ENCODE measurements around the gene FEZ2. TPM values are rescaled to one million over a fixed set of nuclear protein-coding genes. Genes with fewer than 3 reads are reported as not detected.

FEZ2 gene
- 37.2 and 41.4 TPM in 2 replicates for polyA plus RNA-seq (2012; rRNA removed)
- polyA plus RNA-seq (2012; cell fraction: cytosol; rRNA removed) = 51.6 and 77.8 TPM in 2 replicates
- polyA plus RNA-seq (2012; cell fraction: nucleus; rRNA removed) = 19.8 and 34.0 TPM in 2 replicates

GRCh38 chr2:36597532-36598377, at the start of gene FEZ2:
TSS of gene FEZ2 (minus strand) at chr2:36598168. CDS start at chr2:36598142, 26 bp downstream.
- CTCF ChIA-PET = interaction anchor here (1.2 kb wide), 1 partner anchor 35 kb away, joined by 4 read pairs; no protein-coding TSS in a partner anchor
- H3K4me2 ChIP-seq = peak within 1 kb of the TSS; percentile 91

GRCh38 chr2:36634981-36635597, 37.1 kb upstream of the FEZ2 start:
- Histone ChIP-seq H3F3A (replicated peaks; ENCODE audit: insufficient read depth) (peaks cover 9% of the 10 kb centered on the region), H3K27ac (ENCODE audit: low read depth in 2 of 2, low read length in 1 of 2) (peak overlapping the region; percentile 54 to 64)
- TF ChIP-seq RXRA (IDR thresholded peaks at IDR 0.05; ENCODE audit: borderline replicate concordance, low read depth) (no peak), GABPA (IDR thresholded peaks at IDR 0.05; ENCODE audit: low read depth) (no peak), POLR2AphosphoS5 (IDR thresholded peaks at IDR 0.05; ENCODE audit: low read depth, low read length) (no peak), YY1 (IDR thresholded peaks at IDR 0.05; ENCODE audit: low read depth) (no peak), MXI1 (IDR thresholded peaks at IDR 0.05; ENCODE audit: low read depth, low read length) (no peak), USF1 (IDR thresholded peaks at IDR 0.05; ENCODE audit: borderline replicate concordance, low read depth) (no peak), EZH2phosphoT487 (IDR thresholded peaks at IDR 0.05; ENCODE audit: borderline replicate concordance, low read depth) (no peak), EP300 (IDR thresholded peaks at IDR 0.05; ENCODE audit: borderline replicate concordance in 1 of 2, low read depth in 1 of 2, low read length in 1 of 2) (0 out of 4 replicates have a peak, but pooled peaks of 1 of the 2 experiments have one; percentile 19), RCOR1 (IDR thresholded peaks at IDR 0.05; ENCODE audit: low read length) (no peak), TEAD4 (IDR thresholded peaks at IDR 0.05; ENCODE audit: borderline replicate concordance, insufficient read depth) (peak; percentile 41; the same call in 1 of the 2 replicates), FOXJ3 (CRISPR knock-in tag; IDR thresholded peaks at IDR 0.05) (no peak), ELF1 (IDR thresholded peaks at IDR 0.05) (no peak), FOSL2 (IDR thresholded peaks at IDR 0.05; ENCODE audit: borderline replicate concordance, low read depth) (no peak), SMC3 (IDR thresholded peaks at IDR 0.05; ENCODE audit: low read depth, low read length) (no peak), MEF2A (IDR thresholded peaks at IDR 0.05; ENCODE audit: borderline replicate concordance, low read depth) (no peak), PBX3 (IDR thresholded peaks at IDR 0.05) (peak; percentile 15; the same call in 1 of the 2 replicates), TAF1 (IDR thresholded peaks at IDR 0.05; ENCODE audit: borderline replicate concordance, low read depth, low read length) (no peak)

More at GRCh38 chr2:36597532-36598377, at the start of gene FEZ2:
- Histone ChIP-seq H3K27me3 (ENCODE audit: insufficient read depth) (no peaks in the 10 kb centered on the region), H3K79me2 (ENCODE audit: insufficient read depth) (peaks cover 49% of the 10 kb centered on the region), H3K4me1 (ENCODE audit: control insufficient read depth in 1 of 2, insufficient read depth in 2 of 2, low read depth in 1 of 2, low read length in 1 of 2) (peaks cover 12 to 20% of the 10 kb centered on the region in 2 experiments; a peak in 3 of 4 replicates), H3K4me3 (ENCODE audit: low read depth in 2 of 2, low read length in 1 of 2) (peak within 1 kb of the TSS; percentile 88 to 98), H4K20me1 (ENCODE audit: insufficient read depth) (peaks cover 32% of the 10 kb centered on the region), H3K9me2 (no peaks in the 10 kb centered on the region), H3K9me3 (no peaks in the 10 kb centered on the region), H3K36me3 (replicated peaks in 1 of 2; ENCODE audit: control insufficient read depth in 1 of 2, insufficient read depth in 2 of 2, low read length in 1 of 2) (peaks cover 3 to 14% of the 10 kb centered on the region in 2 experiments), H2AFZ (ENCODE audit: low read depth) (peak within 1 kb of the TSS; percentile 82), H3F3A (replicated peaks; ENCODE audit: insufficient read depth) (peaks cover 6% of the 10 kb centered on the region), H3K27ac (ENCODE audit: low read depth in 2 of 2, low read length in 1 of 2) (peak within 1 kb of the TSS; percentile 68 to 92), H3K9ac (peak within 1 kb of the TSS; percentile 77)
- peak; percentile 96 for DNase-seq
- POLR2A ChIA-PET = interaction anchor here (0.6 kb wide), 1 partner anchor 10 kb away, joined by 4 read pairs; no protein-coding TSS in a partner anchor
- peak; percentile 70 for TF ChIP-seq POLR2AphosphoS5 (IDR thresholded peaks at IDR 0.05; ENCODE audit: low read depth, low read length)
- peak; percentile 37 for TF ChIP-seq CHD2 (IDR thresholded peaks at IDR 0.05; ENCODE audit: low read length, partially characterized antibody)
- peak; percentile 88 for TF ChIP-seq MAX (IDR thresholded peaks at IDR 0.05; ENCODE audit: low read depth)
- TF ChIP-seq GABPA (IDR thresholded peaks at IDR 0.05; ENCODE audit: low read depth) = peak; percentile 38; the same call in 1 of the 2 replicates
- TF ChIP-seq NFIC (IDR thresholded peaks at IDR 0.05; ENCODE audit: borderline replicate concordance) = no peak
- no peak for TF ChIP-seq RXRA (IDR thresholded peaks at IDR 0.05; ENCODE audit: borderline replicate concordance, low read depth)
- TF ChIP-seq MXI1 (IDR thresholded peaks at IDR 0.05; ENCODE audit: low read depth, low read length) = peak; percentile 96
- TF ChIP-seq ELF1 (IDR thresholded peaks at IDR 0.05) = peak; percentile 50
- peak; percentile 49; the same call in 1 of the 2 replicates for TF ChIP-seq YY1 (IDR thresholded peaks at IDR 0.05; ENCODE audit: low read depth)
- TF ChIP-seq TCF12 (IDR thresholded peaks at IDR 0.05) = no peak
- TF ChIP-seq TAF1 (IDR thresholded peaks at IDR 0.05; ENCODE audit: borderline replicate concordance, low read depth, low read length) = peak; percentile 39; the same call in 1 of the 2 replicates
- TF ChIP-seq SIN3A (IDR thresholded peaks at IDR 0.05; ENCODE audit: borderline replicate concordance, low read depth, low read length) = peak; percentile 87; the same call in 1 of the 2 replicates
- 1% methylated on average over 40 of the region's 81 CpGs for WGBS (ENCODE audit: low lambda C conversion rate)

More at GRCh38 chr2:36634981-36635597, 37.1 kb upstream of the FEZ2 start:
- 37% methylated on average over 3 of the region's 3 CpGs for WGBS (ENCODE audit: low lambda C conversion rate)
- Histone ChIP-seq H3K27me3 (ENCODE audit: insufficient read depth) (no peaks in the 10 kb centered on the region), H3K4me1 (ENCODE audit: control insufficient read depth in 1 of 2, insufficient read depth in 2 of 2, low read depth in 1 of 2, low read length in 1 of 2) (peaks cover 4 to 10% of the 10 kb centered on the region in 2 experiments; a peak in 2 of 4 replicates), H4K20me1 (ENCODE audit: insufficient read depth) (no peaks in the 10 kb centered on the region), H3K79me2 (ENCODE audit: insufficient read depth) (no peaks in the 10 kb centered on the region), H3K9me3 (no peaks in the 10 kb centered on the region), H3K9ac (peak overlapping the region; percentile 9; the same call in 1 of the 2 replicates), H3K9me2 (no peaks in the 10 kb centered on the region), H3K36me3 (replicated peaks in 1 of 2; ENCODE audit: control insufficient read depth in 1 of 2, insufficient read depth in 2 of 2, low read length in 1 of 2) (no peaks in the 10 kb centered on the region), H2AFZ (ENCODE audit: low read depth) (peak overlapping the region; percentile 17; the same call in 1 of the 2 replicates), H3K4me3 (ENCODE audit: low read depth in 2 of 2, low read length in 1 of 2) (no peak overlapping the region), H3K4me2 (no peak overlapping the region; the same call in 1 of the 2 replicates)
- ChIA-PET CTCF (interaction anchor here (1.5 kb wide), 1 partner anchor 13 kb away, joined by 3 read pairs; no protein-coding TSS in a partner anchor), POLR2A (no interaction called here)
- no peak for DNase-seq
